Posterior vena cava (tissue), 2 donors: ENCODE measurements around the gene IGLL5. TPM values are rescaled to one million over a fixed set of nuclear protein-coding genes. Genes with fewer than 3 reads are reported as not detected.
"Not testable (repeated sequence)": the region's sequence is repeated elsewhere in the genome, so short reads cannot be mapped to it uniquely, and the experiment has no call there.

Experiments
- DNase-seq: peaks from one replicate; pipeline ENCODE4 v3.0.0-alpha.2; 2020; ENCODE audit warnings: low spot score
- intact Hi-C, 2 donors: fragments of 100-400 bp; cut with DNase I; formaldehyde crosslinking; loops; one replicate each; pipeline versions ENCODE4 v1.14.1 to v1.14.2; 2022 to 2023
- total RNA-seq, 2 donors: library from RNA; stranded (reverse); fragmentation: NEBNext Ultra II Directional; extraction: Animal tissue kit (Norgen Biotek cat#: 25700); gene quantifications; one replicate each; pipeline ENCODE4 v1.2.1, GENCODE V29; 2021
- donor health status: DM: yes; HTN: yes; CAD: no.
- donor health status: DM: yes; HTN: yes; CAD: no.

Gene IGLL5
- total RNA-seq, 2 donors from 2014 or later = 0.52 to 1.1 TPM

DNA sequence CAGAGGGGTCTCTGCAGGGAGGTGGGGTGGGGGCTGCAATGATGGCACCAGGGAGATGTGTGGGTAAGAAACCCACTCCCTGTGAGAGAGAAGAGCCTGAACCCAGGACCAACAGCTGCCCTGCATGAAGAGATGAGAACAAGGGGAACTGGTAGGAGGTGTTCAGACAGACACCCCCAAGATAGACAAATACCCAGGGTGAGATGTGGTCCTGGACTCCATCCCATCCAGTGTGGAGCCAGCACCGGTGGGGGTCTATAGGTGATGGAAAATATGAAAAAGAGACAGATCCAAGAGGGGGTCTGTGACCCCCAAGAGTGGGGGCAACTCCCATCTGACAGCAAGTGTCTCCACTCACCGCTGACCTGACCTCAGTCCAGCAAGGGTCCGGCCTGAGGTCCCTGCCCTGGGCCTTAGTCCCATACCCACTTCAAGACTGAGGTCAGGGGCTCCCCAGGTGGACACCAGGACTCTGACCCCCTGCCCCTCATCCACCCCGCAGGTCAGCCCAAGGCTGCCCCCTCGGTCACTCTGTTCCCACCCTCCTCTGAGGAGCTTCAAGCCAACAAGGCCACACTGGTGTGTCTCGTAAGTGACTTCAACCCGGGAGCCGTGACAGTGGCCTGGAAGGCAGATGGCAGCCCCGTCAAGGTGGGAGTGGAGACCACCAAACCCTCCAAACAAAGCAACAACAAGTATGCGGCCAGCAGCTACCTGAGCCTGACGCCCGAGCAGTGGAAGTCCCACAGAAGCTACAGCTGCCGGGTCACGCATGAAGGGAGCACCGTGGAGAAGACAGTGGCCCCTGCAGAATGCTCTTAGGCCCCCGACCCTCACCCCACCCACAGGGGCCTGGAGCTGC is 34.7 kb downstream of the IGLL5 start:
- DNase-seq, intact Hi-C loops: not testable (repeated sequence)

DNA sequence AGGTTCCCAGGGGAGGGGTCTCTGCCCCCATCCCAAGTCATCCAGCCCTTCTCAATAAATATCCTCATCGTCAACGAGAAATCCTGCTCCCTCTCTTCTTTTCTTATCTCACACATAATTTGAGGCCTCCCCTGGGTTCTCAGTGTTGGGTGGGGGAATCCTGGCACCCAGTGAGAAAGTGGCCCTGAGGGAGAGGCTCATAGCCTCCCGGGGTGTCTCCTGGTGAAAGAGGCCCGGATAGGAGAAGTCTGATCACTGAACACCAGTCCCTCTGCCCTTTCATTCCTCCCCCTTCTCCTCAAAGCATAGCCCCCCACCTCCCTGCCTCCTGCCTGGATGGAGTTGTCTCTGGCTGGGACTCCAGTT is 35.3 kb downstream of the IGLL5 start:
- no peak for DNase-seq
- intact Hi-C loops = no loop called here

DNA sequence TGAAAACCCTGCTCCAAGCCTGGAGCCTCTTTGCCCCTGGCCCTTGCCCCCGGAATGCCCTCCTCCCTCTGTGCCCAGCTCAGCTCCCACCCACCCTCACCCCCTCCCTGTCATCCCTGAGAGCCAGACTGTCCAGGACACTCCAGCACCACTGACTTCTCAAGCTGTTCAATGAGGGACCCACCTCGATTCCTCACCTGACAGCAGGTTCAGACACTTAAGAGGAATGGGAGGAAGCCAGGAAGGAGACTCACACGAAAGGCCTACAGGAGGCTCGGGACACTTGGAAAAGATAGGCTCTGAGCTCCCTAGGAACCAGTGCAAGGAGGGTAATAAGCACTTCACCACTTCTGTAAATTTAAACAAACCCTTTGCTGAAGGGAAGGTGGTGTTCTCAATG is 35.8 kb downstream of the IGLL5 start:
- DNase-seq = no peak
- intact Hi-C loops = no loop called here

DNA sequence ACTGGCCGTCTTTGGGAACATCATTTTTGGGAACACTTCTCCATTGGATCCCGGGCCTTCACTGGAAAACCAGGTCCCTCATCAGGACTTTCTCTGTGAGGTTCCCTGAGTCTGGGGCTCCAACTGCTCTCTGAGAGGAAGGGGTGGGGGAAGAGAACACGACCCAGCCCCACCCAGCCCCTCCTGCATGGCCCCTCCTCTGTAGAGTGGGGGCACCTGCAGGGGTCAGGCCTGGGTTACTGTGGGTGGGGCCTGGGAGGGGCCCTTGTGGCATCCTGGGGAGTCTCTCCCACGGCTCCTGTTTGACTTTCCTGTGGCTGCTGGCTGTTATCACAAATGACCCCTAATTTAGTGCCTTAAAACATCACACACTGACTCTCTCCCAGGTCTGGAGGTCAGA is 36.3 kb downstream of the IGLL5 start:
- intact Hi-C loops = no loop called here

DNA sequence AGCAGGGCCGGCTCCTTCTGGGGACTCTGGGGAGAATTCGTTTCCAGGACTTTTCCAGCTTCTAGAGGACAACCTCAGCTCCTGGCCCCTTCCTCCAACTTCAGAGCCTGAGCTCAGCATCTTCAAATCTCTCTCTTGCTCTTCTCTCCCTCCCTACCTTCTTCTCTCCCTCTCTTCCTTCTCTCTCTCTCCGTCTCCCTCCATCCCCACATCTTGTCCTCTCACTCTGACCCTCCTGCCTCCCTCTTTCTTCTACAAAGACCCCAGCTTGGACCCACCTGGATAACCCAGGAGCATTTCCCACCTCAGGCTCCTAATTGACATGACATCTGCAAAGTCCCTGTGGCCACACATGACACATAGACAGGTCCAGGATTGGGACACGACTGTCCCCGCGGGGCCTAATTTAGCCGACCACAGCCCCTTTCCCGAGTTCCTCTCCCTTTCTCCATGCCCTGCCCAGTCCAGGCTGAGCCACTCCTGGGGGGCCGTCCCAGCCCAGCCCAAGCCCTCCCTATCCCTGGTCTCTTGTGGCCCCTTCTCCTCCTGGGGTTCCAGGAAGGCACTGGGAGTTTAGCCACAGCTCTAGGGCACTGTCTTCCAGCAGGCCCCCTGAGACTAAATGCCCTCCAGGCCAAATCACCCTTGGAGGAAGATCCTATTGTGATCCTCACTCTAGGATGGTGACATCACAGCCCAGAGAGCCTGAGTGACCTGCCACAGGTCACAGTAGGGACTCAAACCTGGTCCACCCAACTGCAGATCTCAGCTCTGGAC is 36.9 kb downstream of the IGLL5 start:
- no peak for DNase-seq
- intact Hi-C loops = no loop called here

More for the DNA sequence above, 36.3 kb downstream of the IGLL5 start:
- no peak for DNase-seq

DNA sequence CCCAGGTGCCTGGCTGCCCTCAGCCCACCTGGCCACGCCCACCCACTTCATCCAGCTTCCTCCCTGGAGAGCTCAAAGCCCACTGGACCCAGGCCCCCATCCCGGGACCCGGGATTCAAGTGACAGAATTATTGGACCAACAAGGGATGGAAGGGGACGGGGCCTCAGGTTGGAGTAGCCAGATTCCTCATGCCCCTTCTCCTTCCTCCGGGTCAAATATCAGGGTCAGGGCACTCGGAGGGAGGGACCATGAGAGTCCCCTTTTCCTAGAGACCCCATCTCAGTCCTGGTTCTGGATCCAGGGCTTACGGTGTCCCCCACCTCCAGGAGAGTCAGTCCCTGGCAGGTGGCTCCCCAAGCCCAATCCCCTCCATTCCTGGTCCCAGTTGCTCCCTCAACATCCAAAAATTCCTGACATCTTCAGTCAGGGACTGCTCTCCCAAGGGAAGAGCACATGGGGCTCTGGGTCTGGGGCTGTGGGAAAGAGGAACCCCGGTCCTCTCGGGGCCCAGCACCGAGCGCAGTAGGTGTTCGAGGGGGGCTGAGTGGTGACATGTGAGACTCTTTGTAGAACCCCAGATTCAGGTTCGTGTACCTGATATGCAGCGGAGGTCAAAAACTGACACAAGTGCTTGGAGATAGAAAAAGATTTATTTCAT is 37.7 kb downstream of the IGLL5 start:
- DNase-seq = no peak
- intact Hi-C loops = no loop called here

DNA sequence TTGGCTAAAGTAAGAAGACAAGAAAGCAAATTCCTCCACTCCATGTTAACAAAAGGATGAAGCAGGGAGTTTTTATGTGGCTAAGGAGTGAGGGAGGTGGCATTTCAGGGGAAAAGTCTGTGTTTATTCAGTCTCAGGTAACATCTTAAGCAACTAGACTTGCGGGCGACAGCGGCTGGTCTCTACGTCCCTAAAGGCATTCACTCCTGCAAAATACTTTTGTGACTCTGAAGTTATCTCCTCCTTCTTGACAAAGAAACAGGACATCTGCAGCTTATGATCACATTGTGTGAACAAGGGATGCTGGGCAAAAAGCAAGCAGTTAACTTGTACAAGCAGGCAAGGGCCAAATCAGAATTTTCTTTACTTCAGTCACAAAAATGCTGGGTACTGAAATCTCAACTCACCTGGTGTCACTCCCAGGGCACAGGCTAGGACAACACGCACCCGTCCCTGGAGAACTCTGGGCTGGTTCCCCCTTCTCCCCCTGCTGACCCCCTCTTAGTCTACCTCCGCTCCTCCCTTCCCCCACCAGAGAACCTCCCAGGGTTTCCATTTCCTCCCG is 38.3 kb downstream of the IGLL5 start:
- DNase-seq = no peak
- intact Hi-C loops = no loop called here

DNA sequence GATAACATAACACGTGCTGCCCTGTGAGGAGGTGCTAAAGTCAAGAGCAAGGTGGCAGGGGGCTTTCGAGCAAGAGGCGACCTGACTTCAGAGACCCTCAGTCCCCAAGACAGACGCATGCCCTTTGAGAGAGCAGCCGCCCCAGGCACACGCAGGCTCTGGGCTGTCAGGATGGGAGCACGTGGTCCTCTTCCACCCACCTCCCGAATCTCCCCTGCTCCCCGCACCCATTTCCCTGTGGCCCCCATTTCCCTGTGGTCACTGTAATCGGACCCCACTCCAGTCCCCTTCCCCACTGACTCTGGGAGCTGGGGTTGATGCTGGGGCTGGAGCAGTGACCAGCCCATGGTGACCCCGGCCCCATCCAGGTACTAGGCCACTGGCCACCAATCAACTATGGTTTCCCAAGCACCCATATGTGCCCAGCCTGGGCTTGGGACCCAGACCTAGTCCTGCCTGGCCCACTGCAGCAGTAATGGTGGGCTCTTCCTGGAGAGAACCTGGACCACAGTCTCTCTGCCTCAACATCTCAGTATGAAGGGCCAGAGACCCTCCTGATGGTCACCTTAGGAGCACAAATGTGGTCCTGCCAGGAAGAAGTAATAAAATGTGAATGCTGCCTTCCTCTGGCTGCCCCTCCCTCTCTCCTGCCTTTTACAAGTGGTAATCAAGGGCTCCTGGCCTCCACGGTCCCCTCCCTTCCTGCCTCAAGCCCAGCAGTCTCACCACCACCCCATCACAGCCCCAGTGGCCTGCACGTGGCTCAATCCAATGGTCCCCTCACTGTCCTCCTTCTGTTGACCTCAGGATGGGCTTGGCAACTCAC is 39.0 kb downstream of the IGLL5 start:
- DNase-seq = no peak
- intact Hi-C loops = no loop called here

DNA sequence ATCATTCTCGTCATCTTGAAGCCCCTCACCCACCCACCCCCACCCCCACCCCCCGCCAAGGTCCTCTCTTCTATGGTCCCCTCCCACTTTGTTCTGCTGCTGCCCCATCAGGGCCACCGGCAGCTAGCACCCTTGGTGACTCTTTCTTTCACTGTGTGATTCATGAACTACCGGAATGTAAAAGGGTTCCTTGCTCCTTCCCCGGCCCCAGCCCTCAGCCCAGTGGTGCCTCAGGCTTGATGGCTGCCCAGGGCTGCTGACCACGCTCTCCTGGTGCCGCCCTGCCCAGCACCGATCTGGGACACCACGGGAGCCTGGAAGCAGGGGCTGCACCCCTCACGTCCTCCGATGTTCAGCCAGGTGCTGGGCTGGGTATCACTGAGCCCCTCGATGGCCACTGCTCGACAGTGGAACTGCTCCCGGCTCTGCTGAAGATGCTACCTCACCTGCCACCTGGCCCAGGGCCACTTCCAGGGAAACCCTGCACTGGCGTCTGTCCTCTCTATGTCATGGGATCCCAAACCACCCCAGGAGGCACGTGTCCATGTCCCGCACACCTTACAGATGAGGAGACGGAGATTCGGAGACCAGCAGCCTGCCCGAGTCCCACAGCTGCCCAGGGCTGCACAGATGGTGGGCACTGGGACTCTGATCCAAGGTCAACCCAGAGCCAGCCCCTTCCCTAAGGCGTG is 39.7 kb downstream of the IGLL5 start:
- no peak for DNase-seq
- intact Hi-C loops = no loop called here

DNA sequence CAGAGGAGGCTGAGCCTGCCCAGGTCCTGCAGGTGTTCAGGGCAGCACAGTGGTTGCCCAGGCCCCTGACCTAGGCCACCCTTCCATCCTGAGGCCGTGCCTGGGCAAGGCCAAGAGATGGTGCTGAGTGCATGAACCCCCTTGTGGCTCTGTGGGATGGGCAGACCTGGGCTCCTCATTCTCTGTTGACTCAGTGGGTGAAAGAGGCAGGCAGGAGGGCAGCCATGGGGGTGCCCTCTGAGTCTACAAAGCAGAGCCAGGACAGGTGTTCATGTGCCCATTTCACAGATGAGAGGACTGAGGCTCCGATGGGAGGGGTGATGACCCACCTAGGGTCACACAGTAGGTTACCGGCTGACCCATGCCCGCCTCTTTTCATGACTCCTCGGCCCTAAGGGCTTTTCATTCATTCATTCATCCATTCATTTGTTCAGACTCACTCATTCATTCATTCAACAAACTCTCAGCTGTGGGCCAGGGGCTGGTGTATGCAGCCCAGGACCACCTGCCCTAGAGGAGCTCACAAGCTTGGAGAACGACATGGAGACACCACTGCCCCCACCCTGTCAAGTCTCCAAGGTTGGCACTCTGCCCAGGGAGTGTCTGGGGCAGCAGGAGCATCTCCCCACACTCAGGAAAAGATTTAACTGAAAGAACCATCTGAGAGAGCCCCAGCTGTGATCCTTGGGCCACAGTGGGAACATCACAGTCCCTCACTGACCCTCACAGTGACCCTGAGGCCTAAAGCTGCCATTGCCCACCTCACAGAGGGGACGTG is 40.5 kb downstream of the IGLL5 start:
- DNase-seq = no peak
- intact Hi-C loops = no loop called here

DNA sequence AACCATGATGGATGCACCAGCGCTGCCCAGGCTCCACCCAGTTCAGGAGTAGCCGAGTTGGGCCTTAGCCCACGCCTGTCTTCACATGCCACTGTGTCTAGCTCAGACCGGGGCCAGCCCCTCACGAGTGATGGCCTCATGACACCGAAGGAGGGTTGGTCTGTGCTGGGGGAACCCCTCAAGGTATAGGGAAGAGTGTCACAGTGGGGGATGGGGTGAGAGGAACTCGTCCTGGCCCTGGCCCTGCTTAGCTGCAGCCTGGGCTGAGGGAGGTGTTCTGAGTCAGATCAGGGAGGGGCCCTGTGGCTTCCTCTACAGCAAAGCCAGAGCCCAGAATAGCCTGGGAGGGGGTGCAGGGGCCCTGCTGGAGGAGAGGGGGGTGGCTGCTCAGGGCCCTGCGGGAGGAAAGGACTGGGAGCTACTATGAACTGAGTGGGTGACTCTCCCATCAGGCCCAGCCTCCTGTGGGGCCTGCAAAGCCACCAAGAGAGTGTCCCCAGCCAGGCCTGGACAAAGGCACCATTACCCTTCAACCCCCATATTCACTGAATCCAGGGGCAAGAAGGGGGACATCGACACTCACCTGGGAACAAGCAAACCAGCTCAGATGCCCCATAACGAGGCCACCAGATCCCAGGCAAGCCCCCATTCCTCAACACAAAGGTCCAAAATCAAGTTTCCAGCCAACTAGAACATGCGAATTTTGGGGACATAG is 41.2 kb downstream of the IGLL5 start:
- DNase-seq = no peak
- intact Hi-C loops = no loop called here

DNA sequence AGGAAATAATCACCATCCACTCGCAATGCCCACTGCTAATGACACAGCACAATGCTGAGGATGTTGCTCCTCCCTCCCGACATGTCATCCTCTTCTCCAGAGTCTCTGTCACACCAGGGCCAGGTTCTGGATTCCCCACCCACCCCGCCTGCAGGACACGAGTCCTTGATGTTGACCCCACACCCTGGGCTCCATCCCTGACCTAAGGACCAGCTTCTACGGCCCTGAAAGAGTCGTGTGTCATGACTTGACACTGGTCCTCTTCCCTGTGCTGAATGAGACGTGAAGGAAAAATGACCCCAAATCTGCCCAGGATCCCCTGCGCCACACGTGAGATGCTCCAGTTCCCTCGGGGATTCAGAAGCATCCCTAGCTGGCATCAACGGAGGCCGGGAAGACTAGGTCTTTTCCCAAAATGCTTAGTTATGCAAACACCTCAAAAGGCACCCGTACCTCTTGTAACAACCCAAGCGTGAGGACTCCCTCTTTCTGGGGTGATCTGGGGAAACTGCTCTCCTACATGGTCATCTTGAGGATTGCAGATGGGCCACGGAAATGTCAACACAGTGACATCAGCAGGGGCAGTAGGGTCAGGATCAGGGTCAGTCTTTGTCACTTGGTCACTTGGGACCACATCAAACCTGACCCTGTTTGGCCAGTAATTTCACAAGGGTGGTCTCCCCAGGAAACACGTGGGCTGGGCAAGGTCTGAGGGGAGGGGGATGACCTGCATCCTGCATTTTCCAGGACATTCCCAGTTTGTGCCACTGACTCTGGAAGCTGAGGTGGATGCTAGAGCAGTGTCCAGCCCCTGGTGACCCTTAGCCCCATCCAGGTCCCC is 42.0 kb downstream of the IGLL5 start:
- intact Hi-C loops = no loop called here
- no peak for DNase-seq

DNA sequence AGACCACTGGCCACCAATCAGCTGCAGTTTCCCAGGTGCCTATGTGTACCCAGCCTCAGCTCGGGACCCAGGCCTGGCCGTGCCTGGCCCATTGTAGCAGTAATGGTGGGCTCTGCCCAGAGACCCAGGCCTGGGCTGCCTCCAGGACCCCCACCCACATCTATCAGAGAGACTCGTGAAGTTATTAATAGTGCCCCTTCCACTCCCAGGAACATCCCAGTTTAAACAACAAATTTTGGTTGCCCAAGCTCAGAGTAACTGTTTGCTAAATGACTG is 42.5 kb downstream of the IGLL5 start:
- intact Hi-C loops = no loop called here
- DNase-seq = no peak

DNA sequence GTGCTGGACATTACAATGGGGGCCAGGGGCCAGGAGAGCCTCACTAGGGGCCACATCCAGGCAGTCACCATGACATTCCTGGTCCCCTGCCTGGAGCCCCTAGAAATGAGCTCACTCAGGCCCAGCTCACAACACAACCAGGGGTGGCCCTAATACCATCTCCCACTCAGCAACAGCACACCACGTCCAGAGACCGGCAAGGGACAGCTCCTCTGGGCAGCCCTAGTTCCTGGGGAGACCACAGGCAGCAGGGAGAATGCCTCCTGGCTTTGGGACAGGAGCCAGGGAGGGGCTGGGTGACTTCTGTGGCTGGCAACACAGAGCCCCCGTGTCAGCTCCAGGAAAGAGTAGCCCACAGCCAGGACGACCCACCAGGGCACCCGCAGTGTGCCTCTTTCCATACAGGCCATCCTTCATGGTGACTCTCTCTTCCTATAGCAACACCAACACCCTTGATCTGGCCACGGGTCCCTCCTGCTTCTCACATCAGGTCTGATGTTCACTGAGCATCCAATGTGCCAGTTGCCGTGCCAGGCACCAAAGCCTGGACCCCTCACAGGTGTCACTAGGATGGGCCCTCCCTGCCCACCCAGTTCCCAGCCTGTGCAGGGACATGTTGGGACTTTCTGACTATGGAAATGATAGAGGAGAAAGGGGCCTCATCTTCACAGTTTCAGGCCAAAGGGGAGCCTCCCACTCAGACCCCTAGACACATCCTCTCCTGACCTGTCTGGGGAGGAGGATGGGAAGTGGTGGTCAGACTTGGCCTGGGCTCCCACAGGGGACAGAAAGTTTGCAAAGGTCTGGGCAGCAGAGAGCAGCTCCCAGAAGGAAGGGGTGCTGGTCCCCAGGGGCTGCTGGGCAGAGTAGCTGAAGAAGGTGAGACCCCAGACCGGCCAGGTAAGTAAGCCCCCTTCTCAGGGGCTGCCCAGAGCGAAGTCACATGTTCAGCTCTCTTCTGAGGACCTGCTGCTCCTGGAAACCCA is 43.2 kb downstream of the IGLL5 start:
- intact Hi-C loops = no loop called here
- no peak for DNase-seq

DNA sequence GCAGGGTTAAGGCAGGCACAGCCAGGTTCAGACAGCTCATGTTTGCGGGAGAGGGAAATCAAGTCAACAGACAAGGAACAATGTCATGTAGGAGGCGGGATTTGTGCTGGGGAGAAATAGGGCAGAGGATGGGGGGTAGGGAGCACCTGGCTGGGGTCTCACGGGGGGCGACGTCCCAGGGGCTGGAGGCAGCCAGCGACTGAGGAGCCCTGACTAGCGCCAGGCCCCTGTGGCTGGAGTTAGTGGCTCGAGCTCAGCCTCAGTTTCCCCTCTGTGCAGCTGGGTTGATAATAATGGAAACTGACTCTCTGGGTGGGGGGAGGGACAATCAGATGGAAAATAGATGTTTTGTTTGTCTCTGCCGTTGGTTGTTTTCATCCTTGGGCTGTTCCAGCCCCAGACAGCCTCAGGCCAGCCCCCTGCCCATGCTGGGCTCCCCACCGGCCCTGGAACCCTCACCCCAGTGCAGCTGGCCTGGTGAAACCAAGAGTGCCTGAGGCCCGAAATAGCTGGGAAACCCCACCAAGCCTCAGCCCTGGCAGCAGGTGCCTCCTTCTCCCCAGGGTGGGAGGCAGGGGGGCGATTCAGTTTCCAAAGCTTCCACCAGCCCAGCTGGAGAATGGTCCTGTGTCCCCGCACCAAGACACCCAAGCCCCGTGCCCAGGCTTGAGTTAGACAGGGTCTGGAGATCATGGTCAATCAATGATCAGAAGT is 44.1 kb downstream of the IGLL5 start:
- DNase-seq = no peak
- intact Hi-C loops = no loop called here
